ENCODE data around the gene TRIM44. TPM values are rescaled to one million over a fixed set of nuclear protein-coding genes. Genes with fewer than 3 reads are reported as not detected.

Gene TRIM44
- total and polyA plus RNA-seq, 8 donors = 5.1 to 65.3 (median 19.1) TPM

GRCh38 chr11:35779409-35779808 is 116.8 kb downstream of the TRIM44 start:
- Histone ChIP-seq H3K9me3 (peaks cover 0 to 14% (median 6%) of the 10 kb centered on the region in 4 donors), H3K4me3 (no peak overlapping the region), H3K27ac (no peak overlapping the region), H3K4me1 (peaks cover 0 to 25% (median 8%) of the 10 kb centered on the region in 4 donors), H3K36me3 (peaks cover 0 to 7% (median 0%) of the 10 kb centered on the region in 4 donors), H3K27me3 (no peaks in the 10 kb centered on the region)
- TF ChIP-seq POLR2A (IDR thresholded peaks at IDR 0.05) = no peak
- TF ChIP-seq CTCF (IDR thresholded peaks at IDR 0.05) = no peak
- TF ChIP-seq EP300 (IDR thresholded peaks at IDR 0.05) = no peak
- no peak for TF ChIP-seq POLR2AphosphoS5 (IDR thresholded peaks at IDR 0.05)
- WGBS, 5 donors = 93 to 98% (median 96%) methylated on average over 5 of the region's 5 CpGs
- DNase-seq = no peak
- intact Hi-C loops (cut with DNase I; ENCODE audit: low total_unique reads) = no loop called here

DNA sequence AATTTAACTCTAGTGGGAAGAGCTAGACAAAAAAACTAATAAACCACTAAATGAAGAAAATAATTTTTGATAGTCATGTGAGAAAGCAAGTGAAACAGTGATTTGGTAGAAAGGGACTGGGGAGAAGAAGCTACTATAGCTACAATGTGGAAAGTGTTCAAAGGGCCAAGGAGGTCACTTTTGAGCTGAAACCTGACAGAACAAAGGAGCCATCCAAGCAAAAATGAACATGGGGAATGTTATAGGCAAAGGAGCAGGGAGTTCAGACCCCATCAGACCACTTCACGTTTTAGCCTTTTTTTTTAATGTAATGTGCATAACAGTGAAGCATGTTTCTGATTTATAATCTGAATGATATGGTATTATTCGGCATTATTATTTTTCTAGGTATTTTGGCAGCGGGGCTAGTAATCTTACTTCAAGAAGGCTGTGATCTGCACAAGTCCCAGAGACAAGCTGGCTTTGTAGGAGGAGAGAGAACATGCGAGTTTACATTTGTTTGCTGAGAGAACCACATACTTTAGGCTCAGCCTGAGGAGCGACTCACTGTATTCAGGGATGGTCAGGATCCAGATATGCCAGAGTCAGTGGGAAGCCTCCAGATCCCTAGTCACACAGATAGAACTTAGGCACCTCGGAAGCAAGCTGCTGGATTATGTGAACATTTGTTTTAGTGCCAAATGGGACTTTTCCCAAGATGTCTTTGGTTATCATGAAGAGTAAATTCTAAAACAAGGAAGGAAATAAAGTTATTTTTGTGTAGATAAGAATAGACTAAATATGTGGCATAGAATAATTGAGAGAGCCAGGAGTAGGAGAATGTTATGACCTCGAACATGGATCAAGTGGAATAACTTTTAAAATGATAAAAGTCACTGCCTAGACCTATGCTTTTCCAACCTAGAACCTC is 118.6 kb downstream of the TRIM44 start:
- no peak for TF ChIP-seq POLR2AphosphoS5 (IDR thresholded peaks at IDR 0.05)
- no peak for TF ChIP-seq CTCF (IDR thresholded peaks at IDR 0.05)
- no peak for TF ChIP-seq POLR2A (IDR thresholded peaks at IDR 0.05)
- TF ChIP-seq EP300 (IDR thresholded peaks at IDR 0.05) = no peak
- 48 to 62% (median 55%) methylated on average over 7 of the region's 7 CpGs for WGBS, 5 donors
- no peaks in the 10 kb centered on the region for H3K27me3 ChIP-seq
- H3K27ac ChIP-seq = no peak overlapping the region
- intact Hi-C loops (cut with DNase I; ENCODE audit: low total_unique reads) = no loop called here
- peak in 1 of 2 donors; percentile 18 for DNase-seq
- peaks cover 0 to 38% (median 19%) of the 10 kb centered on the region in 4 donors for H3K4me1 ChIP-seq
- H3K9me3 ChIP-seq = peaks cover 0 to 9% (median 4%) of the 10 kb centered on the region in 4 donors
- H3K36me3 ChIP-seq = peaks cover 0 to 7% (median 0%) of the 10 kb centered on the region in 4 donors
- H3K4me3 ChIP-seq = no peak overlapping the region

DNA sequence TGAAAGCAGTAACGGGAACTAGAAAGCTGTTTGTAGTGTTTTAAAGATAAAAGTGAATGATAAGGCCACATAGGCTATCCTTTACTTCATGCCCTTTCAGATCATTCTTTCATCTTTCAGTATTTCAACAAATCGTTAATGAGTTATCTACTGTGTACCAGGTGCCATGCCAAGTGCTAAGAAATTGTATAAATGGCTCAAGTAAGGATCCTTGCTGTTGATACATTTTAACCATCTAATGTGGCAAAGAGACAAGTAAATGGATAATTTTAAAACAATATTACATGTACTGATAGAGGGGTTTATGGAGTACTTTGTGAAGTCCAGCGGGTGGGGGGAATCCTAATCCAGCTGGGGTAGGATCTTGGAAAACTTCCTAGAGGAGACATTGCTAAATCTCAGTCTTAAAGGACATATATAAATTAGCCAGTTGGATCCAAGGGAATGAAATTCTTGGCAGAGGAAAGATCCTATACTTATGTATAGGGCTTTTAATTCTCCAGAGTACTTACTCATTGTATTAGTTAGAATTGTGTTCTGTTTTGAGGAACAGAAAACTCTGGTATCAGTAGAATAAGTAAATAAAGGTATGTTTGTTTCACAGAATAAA is 119.4 kb downstream of the TRIM44 start:
- Histone ChIP-seq H3K4me3 (no peak overlapping the region), H3K36me3 (peaks cover 0 to 7% (median 0%) of the 10 kb centered on the region in 4 donors), H3K4me1 (peaks cover 0 to 38% (median 23%) of the 10 kb centered on the region in 4 donors), H3K27me3 (no peaks in the 10 kb centered on the region), H3K9me3 (peaks cover 0 to 9% (median 4%) of the 10 kb centered on the region in 4 donors), H3K27ac (no peak overlapping the region)
- TF ChIP-seq POLR2AphosphoS5 (IDR thresholded peaks at IDR 0.05) (no peak), CTCF (IDR thresholded peaks at IDR 0.05) (no peak), POLR2A (IDR thresholded peaks at IDR 0.05) (no peak), EP300 (IDR thresholded peaks at IDR 0.05) (no peak)
- 47 to 69% (median 57%) methylated on average over 3 of the region's 3 CpGs for WGBS, 5 donors
- DNase-seq = peak in 1 of 2 donors; percentile 15
- intact Hi-C loops (cut with DNase I; ENCODE audit: low total_unique reads) = no loop called here

- Histone ChIP-seq H3K27me3 (no peaks in the 10 kb centered on the region), H3K9me3 (peaks cover 0 to 8% (median 0%) of the 10 kb centered on the region in 4 donors), H3K36me3 (peaks cover 0 to 4% (median 0%) of the 10 kb centered on the region in 4 donors), H3K27ac (no peak overlapping the region), H3K4me1 (peaks cover 0 to 43% (median 23%) of the 10 kb centered on the region in 4 donors), H3K4me3 (no peak overlapping the region)
- WGBS, 5 donors = 78 to 86% (median 80%) methylated on average over 3 of the region's 3 CpGs
- no peak for DNase-seq
- TF ChIP-seq EP300 (IDR thresholded peaks at IDR 0.05) = no peak
- TF ChIP-seq POLR2A (IDR thresholded peaks at IDR 0.05) = no peak
- no peak for TF ChIP-seq CTCF (IDR thresholded peaks at IDR 0.05)
- no peak for TF ChIP-seq POLR2AphosphoS5 (IDR thresholded peaks at IDR 0.05)
- intact Hi-C loops (cut with DNase I; ENCODE audit: low total_unique reads) = no loop called here
These were observed 121.2 kb downstream of the TRIM44 start for GRCh38 chr11:35783809-35784208.
